OCI-LY1 (cell line): ENCODE results near the gene TNNT3.
"Not testable (repeated sequence)": the region's sequence is repeated elsewhere in the genome, so short reads cannot be mapped to it uniquely, and the experiment has no call there.

ENCODE experiments used
- H2AFZ ChIP-seq: fragments of 200-600 bp; sonication (generic), shearing (Covaris generic); 2 replicates; pipeline ENCODE4 v1.6.0; 2014; ENCODE audit warnings: antibody characterized with exemption, mild to moderate bottlenecking, low read length
- H3F3A ChIP-seq: fragments of 200-600 bp; sonication (generic), shearing (Covaris generic); 2 replicates; pipeline ENCODE4 v1.6.0; 2014; ENCODE audit warnings: mild to moderate bottlenecking, antibody characterized with exemption, low read length, moderate library complexity; ENCODE audit not compliant: insufficient read depth
- H3K27ac ChIP-seq: fragments of 200-600 bp; sonication (generic); 2 replicates; pipeline ENCODE4 v1.5.1; 2014; ENCODE audit warnings: low read length, mixed run types, mild to moderate bottlenecking, low read depth; ENCODE audit not compliant: poor library complexity, severe bottlenecking
- H3K27me3 ChIP-seq: fragments of 200-600 bp; sonication (generic); 2 replicates; pipeline ENCODE4 v1.6.0; 2014; ENCODE audit warnings: antibody characterized with exemption, mild to moderate bottlenecking, low read length, moderate library complexity; ENCODE audit not compliant: insufficient read depth
- H3K36me3 ChIP-seq: fragments of 200-600 bp; sonication (generic); 2 replicates; pipeline ENCODE4 v1.6.1; 2014; ENCODE audit warnings: mild to moderate bottlenecking, antibody characterized with exemption, low read length, moderate library complexity, mixed read lengths; ENCODE audit not compliant: insufficient read depth
- H3K4me1 ChIP-seq: fragments of 200-600 bp; sonication (generic); 2 replicates; pipeline ENCODE4 v1.5.1; 2014; ENCODE audit warnings: mild to moderate bottlenecking, low read length, moderate library complexity; ENCODE audit not compliant: insufficient read depth, severe bottlenecking
- H3K4me2 ChIP-seq: fragments of 200-600 bp; sonication (generic), shearing (Covaris generic); 2 replicates; pipeline ENCODE4 v1.6.1; 2014; ENCODE audit warnings: low read length
- H3K4me3 ChIP-seq: fragments of 200-600 bp; sonication (generic); 2 replicates; pipeline ENCODE4 v1.5.1; 2014; ENCODE audit warnings: low read length, low read depth, mild to moderate bottlenecking, mixed read lengths; ENCODE audit not compliant: poor library complexity, severe bottlenecking
- H3K79me2 ChIP-seq: fragments of 200-600 bp; shearing (Covaris generic); 2 replicates; pipeline ENCODE4 v1.6.1; 2016; ENCODE audit warnings: mixed run types, low read length, mixed read lengths; ENCODE audit not compliant: insufficient read depth
- H3K9ac ChIP-seq: fragments of 200-600 bp; sonication (generic), shearing (Covaris generic); 2 replicates; pipeline ENCODE4 v1.6.1; 2014; ENCODE audit warnings: mild to moderate bottlenecking, low read length, mixed read lengths
- H3K9me2 ChIP-seq: fragments of 200-600 bp; sonication (generic), shearing (Covaris generic); 2 replicates; pipeline ENCODE4 v1.6.1; 2014; ENCODE audit warnings: low read depth, mild to moderate bottlenecking, low read length, mixed read lengths
- H3K9me3 ChIP-seq: fragments of 200-600 bp; shearing (Covaris generic); 2 replicates; pipeline ENCODE4 v1.6.1; 2014; ENCODE audit warnings: low read length, mixed read lengths
- H4K20me1 ChIP-seq: fragments of 200-600 bp; sonication (generic), shearing (Covaris generic); 2 replicates; pipeline ENCODE4 v1.6.0; 2016; ENCODE audit warnings: mild to moderate bottlenecking, low read length; ENCODE audit not compliant: insufficient read depth
- CTCF ChIP-seq: fragments of 200-600 bp; sonication (generic), shearing (Covaris generic); IDR thresholded peaks from 2 replicates; pipeline ENCODE4 v1.5.1; 2017; ENCODE audit warnings: mild to moderate bottlenecking, antibody characterized with exemption, low read length, moderate library complexity, mixed read lengths
- EZH2 ChIP-seq: fragments of 200-600 bp; sonication (generic), shearing (Covaris generic); IDR thresholded peaks from 2 replicates; pipeline ENCODE4 v1.8.0; 2017; ENCODE audit warnings: borderline replicate concordance, mixed run types, mild to moderate bottlenecking, antibody characterized with exemption, low read length, moderate library complexity, mixed read lengths

TNNT3 gene

DNA sequence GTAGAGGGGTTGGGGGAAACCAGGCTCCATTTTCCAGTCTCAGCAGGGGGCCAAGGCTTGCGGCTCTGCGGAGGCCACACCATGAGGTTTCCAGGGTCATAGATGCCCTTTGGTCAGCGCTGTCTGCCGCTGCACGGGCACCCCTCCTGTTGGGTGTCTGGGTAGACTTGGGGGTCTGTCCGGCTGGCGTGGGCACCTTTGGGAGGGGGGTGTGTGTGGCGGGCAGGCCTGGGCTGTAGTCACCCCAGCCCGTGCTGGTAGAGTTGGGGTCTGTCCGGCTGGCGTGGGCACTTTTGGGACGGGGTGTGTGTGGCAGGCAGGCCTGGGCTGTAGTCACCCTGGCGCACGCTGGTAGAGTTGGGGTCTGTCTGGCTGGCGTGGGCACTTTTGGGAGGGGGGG is 48.0 kb upstream of the TNNT3 start:
- Histone ChIP-seq H3K27me3 (no peaks in the 10 kb centered on the region), H3K79me2 (no peaks in the 10 kb centered on the region), H3K27ac (no peak overlapping the region), H3K36me3 (peaks cover 6% of the 10 kb centered on the region), H3K4me2 (no peak overlapping the region), H3K4me1 (peaks cover 36% of the 10 kb centered on the region), H3F3A (no peaks in the 10 kb centered on the region), H3K9ac (no peak overlapping the region), H3K9me2 (no peaks in the 10 kb centered on the region), H4K20me1 (no peaks in the 10 kb centered on the region), H3K4me3 (no peak overlapping the region), H3K9me3 (no peaks in the 10 kb centered on the region), H2AFZ (no peak overlapping the region)
- no peak for TF ChIP-seq CTCF
- no peak for TF ChIP-seq EZH2

DNA sequence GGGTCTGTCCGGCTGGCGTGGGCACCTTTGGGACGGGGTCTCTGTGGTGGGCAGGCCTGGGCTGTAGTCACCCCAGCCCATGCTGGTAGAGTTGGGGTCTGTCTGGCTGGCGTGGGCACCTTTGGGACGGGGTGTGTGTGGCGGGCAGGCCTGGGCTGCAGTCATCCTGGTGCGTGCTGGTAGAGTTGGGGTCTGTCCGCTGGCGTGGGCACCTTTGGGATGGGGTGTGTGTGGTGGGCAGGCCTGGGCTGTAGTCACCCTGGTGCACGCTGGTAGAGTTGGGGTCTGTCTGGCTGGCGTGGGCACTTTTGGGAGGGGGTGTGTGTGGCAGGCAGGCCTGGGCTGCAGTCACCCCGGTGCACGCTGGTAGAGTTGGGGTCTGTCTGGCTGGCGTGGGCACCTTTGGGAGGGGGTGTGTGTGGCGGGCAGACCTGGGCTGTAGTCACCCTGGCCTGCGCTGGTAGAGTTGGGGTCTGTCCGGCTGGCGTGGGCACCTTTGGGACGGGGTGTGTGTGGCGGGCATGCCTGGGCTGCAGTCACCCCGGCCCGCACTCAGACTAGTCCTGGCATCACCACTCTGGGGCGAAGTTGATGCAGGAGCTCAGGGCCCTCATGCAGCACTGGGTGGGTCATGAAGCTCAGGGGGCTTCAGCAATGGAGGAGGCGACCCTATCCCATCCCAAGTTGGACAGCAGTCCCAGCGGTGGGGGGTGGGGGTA is 47.1 kb upstream of the TNNT3 start:
- H3K79me2 ChIP-seq = no peaks in the 10 kb centered on the region

GRCh38 chr11:1873048-1873812 is 46.3 kb upstream of the TNNT3 start:
- Histone ChIP-seq H3K4me1 (peaks cover 26% of the 10 kb centered on the region), H3K9ac (no peak overlapping the region), H3K4me2 (no peak overlapping the region), H3F3A (no peaks in the 10 kb centered on the region), H3K4me3 (no peak overlapping the region), H3K27me3 (no peaks in the 10 kb centered on the region), H3K9me2 (no peaks in the 10 kb centered on the region), H3K27ac (no peak overlapping the region), H3K36me3 (no peaks in the 10 kb centered on the region), H2AFZ (no peak overlapping the region), H3K79me2 (no peaks in the 10 kb centered on the region), H4K20me1 (no peaks in the 10 kb centered on the region), H3K9me3 (no peaks in the 10 kb centered on the region)
- no peak for TF ChIP-seq CTCF
- no peak for TF ChIP-seq EZH2

More for the DNA sequence above, 47.1 kb upstream of the TNNT3 start:
- Histone ChIP-seq H3K4me3 (no peak overlapping the region), H3K9ac (no peak overlapping the region), H3K27me3 (no peaks in the 10 kb centered on the region), H3K9me3 (no peaks in the 10 kb centered on the region), H3K4me1 (peaks cover 34% of the 10 kb centered on the region), H4K20me1 (no peaks in the 10 kb centered on the region), H3K36me3 (no peaks in the 10 kb centered on the region), H3K27ac (no peak overlapping the region), H3K9me2 (no peaks in the 10 kb centered on the region), H2AFZ (no peak overlapping the region), H3F3A (no peaks in the 10 kb centered on the region), H3K4me2 (no peak overlapping the region)
- TF ChIP-seq EZH2 (no peak), CTCF (no peak)

- H3K4me1 ChIP-seq = peaks cover 21% of the 10 kb centered on the region
- not testable (repeated sequence) for H3K4me2 ChIP-seq, H3K27me3 ChIP-seq
These were observed 45.7 kb upstream of the TNNT3 start for GRCh38 chr11:1873813-1874150.

GRCh38 chr11:1874441-1875092 is 44.9 kb upstream of the TNNT3 start:
- not testable (repeated sequence) for H3K9me2 ChIP-seq, H3F3A ChIP-seq, H3K27me3 ChIP-seq, H3K9ac ChIP-seq, H4K20me1 ChIP-seq, H3K4me2 ChIP-seq, H3K9me3 ChIP-seq, H3K4me3 ChIP-seq, H3K36me3 ChIP-seq, H3K79me2 ChIP-seq, H2AFZ ChIP-seq, H3K27ac ChIP-seq
- H3K4me1 ChIP-seq = peaks cover 13% of the 10 kb centered on the region

More at GRCh38 chr11:1873813-1874150, 45.7 kb upstream of the TNNT3 start:
- H4K20me1 ChIP-seq, H3K9me3 ChIP-seq, H3K4me3 ChIP-seq, H3K36me3 ChIP-seq, H3K9ac ChIP-seq, H3K9me2 ChIP-seq, H3K27ac ChIP-seq, H3K79me2 ChIP-seq, H2AFZ ChIP-seq, H3F3A ChIP-seq: not testable (repeated sequence)
